LoVo (cell line): ENCODE results near the gene MLC1.

ENCODE experiments used
- DNase-seq: peaks from one replicate; pipeline ENCODE4 v3.0.0-alpha.2; 2016; ENCODE audit warnings: low spot score

Gene MLC1

DNA sequence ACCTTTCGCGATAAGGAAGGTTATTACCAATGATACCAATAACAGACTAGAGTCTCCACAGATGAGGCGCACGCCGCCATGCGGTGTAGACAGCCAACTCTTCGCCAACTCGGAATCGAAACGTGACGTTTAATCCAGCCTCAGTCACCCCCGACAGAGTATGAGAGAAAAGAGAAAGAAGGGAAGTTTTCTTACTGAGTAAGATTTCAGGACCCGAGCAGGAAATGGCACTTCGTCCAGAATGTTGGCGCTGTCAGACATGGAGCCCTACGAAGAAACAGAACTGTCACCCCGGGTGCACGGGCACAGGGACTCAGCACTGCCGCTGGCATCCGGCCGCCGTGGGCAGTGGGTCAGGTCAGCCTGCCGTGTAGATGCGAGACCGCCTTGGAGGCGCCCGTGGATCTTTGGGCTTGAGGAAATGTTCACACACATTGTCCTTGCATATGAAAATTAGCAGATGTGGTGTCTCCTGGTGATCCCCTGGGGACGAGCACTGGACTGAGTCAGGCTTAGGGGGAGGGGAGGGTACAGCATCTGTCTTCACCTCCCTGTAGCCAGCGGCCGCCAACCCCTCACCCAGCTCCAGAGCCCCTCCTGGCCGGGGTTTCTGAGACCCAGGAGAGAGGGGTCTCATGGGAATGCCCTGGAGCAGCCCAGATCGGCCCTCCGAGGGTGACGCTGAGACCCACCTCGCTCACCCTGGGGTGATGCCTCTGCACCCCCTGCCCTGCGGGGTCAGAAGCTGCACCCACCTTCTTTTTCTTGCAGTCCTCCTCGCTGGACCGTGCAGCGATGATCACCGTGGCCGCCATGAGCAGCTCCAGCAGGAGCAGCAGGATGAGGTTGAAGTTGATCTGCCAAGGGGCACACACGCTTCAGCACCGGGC is 8.3 kb downstream of the MLC1 start:
- DNase-seq: no peak

DNA sequence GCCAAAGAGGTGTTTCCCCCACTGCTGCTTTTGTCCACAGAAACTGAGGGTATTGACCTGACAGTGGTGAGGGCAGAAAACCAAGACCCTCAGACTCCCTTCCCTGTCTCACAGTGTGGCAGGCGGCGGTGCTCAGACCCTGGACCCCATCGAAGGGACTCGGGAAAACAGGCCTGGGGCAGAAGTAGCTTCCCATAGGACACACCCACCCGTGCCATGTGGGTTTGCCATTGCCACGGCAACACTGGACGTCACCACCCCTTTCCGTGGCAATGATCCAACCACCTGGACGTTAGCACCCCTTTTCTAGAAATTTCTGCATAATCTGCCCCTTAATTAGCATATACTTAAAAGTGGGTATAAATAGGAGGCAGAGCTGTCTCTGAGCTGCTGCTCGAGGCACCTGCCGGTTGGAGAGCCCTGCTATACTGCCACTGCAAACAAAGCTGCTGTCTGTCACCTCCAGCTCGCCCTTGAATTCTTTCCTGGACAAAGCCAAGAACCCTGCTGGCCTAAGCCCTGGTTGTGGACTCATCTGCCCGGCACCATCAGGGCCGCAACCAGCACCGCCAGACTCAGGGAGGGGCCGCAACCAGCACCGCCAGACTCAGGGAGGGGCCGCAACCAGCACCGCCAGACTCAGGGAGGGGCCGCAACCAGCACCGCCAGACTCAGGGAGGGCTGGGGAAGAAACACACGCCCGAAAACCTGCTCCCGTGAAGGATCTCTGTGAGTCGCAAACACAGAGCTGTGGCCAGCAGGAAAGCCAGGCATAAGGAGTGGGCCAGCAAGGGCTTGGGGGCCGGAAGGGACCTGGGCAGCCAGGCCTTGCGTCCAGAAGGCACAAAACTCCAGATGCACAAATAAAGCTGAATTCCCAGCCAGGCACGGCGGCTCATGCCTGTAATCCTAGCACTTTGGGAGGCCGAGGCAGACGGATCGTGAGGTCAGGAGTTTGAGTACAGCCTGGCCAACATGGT is 10.4 kb downstream of the MLC1 start:
- no peak for DNase-seq

DNA sequence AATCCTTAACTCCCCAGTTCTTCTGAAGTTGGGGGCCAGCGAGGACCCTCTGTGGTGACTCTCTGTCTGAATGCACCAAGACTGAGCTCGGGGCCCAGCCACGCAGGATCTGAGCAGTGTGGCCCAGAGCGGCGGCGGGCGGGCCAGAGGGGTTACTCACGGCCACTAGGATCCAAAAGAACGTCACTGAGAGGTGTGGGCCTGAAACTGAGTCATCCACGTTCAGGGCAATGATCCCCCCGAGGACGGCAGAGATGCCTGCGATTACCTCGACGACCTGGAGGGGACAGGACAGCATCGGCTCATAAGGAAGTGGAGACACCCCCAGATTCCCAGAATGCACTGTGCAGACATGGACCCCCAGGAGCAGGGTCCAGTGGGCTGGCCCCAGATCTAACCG is 11.2 kb downstream of the MLC1 start:
- DNase-seq: no peak

DNA sequence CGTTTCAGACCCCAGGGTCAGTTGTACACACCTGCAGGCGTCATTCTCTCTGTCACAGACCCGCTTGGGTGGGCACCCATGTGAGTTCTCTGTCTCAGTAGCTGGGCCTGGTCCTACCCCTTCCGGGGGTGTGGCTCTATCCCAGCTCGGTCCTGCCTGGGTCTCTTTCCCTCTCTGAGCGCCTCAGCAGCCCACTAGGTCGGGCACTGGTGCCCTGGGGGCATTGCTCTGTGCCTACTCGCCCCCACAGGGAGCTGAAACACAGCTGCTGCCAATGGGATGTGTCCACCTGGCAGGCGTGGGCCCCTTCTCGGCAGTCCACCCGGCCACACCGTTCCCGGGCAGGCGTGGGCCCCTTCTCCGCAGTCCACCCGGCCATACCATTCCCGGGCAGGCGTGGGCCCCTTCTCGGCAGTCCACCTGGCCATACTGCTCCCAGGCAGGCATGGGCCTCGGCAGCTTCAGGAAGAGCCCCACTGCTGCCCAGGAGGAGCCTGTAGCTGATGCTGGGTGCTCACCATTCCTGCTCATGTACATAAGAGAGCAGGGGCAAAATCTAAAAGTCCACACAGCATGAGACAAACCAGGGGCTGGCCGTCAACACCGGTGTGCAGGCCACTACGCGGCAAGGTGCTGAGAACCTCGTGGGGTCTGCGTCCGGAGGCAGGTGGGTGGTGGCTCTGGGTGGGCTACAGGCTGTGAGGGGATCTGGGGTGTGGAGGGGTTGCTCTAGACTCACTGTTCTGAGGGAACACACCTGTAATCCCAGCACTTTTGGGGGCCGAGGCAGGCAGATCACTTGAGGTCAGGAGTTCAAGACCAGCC is 12.3 kb downstream of the MLC1 start:
- no peak for DNase-seq

DNA sequence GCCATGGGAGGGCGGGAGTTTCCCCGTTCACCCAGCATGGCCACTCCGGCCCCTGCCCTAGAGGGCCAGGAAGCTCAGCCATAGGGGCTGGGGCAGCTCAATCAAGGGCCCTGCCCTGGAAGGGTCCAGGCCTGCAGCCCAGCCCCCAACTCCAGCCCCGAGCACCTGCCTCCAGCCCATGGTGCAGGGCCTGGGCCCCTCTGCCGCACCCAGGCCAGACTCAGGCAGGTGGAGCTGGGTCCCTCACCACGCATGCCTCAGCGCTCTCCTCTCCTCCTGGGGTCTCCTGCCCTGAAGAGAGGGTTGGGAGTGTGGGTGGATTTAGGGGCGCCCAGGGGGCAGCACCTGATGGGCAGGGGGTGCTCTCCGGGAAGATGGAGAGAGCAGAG is 13.1 kb downstream of the MLC1 start:
- no peak for DNase-seq

DNA sequence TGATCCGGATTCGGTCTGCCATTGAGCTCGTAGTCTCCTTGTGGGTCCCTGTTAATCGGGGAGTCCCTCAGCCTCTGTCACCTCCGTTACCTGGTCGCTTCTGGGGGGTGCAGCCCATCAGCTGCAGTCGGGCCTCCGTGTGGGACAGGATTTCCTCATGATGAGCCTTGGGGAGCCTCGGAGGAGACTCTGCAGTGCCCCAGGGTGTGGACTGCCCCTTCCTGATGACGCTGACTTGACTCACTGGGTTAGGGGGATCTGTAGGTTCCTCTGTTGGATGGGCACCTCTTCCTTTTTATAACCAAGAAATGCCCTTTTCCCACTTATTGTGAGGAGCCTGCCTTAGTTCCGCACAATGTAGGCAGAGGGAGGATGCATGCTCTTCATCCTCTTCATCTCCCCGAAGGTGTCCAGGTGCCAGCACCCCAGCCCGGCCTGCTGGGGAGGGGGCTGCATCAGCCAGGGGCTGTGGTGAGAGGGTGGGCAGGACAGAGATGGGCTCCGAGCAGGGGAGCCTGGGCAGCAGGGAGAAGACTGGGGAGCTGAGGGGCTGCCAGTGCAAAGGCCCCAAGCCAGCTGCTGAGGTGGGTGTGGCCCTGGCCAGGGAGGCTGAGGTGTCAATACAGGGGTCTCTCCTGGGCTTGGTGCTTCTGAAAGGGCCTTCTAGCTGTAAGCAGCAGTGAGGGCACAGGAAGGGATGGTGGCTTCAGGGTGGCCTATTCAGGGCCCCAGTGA is 13.6 kb downstream of the MLC1 start:
- no peak for DNase-seq

DNA sequence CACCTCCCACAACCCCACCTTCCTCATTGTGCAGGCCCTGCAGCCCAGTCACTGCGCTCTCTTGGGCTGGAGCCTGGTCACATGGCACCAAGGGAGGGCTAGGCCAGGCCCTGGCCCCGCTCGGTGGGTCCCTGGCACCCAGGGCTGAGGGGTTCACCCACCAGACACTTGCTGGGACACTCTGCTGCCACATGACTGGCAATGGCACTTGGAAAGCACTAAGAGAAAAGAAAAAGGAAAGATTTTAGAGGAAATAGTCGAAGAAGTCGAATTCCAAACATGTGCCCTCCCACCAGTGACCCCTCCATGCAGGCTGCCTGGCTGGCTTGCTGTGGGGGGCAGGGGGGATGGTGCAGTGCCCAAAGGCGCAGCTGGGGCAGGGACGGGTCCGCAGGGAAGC is 14.9 kb downstream of the MLC1 start:
- no peak for DNase-seq

DNA sequence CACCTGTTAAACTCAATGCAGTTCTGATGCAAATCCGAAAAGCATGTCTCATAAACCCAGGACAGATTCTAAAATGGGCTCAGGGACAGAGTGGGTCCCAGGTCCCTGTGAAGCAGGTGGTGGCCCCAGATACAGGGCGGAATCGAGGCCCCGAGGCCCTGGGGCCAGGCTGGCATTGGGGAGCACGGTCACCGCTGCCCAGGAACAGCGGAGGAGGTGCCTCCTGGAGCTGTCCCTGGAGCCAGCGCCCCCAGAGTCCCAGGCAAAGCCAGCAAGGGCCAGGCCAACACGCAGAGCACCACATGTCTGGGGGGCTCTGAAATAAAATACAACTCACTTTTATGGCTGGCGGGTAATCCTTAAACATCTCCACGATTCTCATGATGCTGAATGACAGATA is 17.1 kb downstream of the MLC1 start:
- DNase-seq: no peak

DNA sequence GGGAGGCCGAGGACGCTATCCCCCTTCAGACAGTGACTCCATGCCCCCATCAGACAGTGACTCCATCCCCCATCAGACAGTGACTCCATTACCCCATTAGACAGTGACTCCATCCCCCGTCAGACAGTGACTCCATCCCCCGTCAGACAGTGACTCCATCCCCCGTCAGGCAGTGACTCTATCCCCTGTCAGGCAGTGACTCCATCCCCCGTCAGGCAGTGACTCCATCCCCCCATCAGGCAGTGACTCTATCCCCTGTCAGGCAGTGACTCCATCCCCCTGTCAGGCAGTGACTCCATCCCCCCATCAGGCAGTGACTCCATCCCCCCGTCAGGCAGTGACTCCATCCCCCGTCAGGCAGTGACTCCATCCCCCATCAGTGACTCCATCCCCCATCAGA is 18.0 kb downstream of the MLC1 start:
- no peak for DNase-seq

DNA sequence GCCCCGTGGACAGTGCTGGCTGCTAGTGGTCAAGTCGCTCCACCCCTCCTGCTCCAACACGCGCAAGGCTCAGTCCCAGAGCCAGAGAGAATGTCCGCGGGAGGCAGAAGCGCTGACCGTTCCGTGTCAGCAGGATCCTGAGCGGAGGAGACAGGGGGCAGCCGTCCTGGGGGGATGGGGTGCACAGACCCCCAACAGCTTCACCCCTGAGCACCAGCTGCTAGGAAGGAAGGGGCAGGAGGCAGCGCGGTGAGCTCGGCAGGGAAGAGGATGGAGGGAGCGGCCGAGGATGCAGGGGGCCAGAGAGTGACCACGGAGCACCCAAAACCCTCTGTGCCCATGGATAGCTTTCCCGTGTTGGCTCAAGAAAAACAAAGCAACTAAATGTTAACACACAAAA is 20.8 kb downstream of the MLC1 start:
- no peak for DNase-seq

DNA sequence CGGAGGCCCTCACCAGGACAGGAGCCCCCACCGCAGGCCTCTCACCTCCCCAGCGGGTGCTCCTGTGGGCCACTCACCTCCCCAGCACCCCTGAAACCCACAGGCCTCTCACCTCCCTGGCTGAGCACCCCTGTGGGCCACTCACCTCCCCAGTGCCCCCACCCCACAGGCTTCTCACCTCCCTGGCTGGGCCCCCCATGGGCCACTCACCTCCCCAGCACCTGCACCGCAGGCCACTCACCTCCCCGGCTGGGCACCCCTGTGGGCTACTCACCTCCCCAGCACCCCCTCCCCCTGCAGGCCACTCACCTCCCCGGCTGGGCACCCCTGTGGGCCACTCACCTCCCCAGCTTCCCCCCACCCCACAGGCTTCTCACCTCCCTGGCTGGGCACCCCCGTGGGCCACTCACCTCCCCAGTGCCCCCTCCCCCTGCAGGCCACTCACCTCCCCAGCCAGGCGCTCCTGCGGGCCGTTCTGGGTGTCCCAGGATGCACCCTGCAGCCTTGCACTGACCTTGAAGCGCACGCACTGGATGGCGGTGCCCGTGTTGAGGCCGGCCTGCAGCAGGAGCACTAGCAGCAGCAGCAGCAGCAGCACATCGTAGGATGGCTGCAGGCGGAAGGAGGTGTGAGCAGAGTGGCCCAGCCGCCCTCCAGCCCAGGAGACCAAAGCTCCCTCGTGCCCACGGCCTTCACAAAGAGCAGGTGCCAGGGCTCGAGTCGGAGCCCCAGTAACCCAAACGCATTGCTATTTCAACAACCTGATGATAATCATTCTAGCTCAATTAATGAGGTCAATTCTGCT is 21.4 kb downstream of the MLC1 start:
- no peak for DNase-seq

DNA sequence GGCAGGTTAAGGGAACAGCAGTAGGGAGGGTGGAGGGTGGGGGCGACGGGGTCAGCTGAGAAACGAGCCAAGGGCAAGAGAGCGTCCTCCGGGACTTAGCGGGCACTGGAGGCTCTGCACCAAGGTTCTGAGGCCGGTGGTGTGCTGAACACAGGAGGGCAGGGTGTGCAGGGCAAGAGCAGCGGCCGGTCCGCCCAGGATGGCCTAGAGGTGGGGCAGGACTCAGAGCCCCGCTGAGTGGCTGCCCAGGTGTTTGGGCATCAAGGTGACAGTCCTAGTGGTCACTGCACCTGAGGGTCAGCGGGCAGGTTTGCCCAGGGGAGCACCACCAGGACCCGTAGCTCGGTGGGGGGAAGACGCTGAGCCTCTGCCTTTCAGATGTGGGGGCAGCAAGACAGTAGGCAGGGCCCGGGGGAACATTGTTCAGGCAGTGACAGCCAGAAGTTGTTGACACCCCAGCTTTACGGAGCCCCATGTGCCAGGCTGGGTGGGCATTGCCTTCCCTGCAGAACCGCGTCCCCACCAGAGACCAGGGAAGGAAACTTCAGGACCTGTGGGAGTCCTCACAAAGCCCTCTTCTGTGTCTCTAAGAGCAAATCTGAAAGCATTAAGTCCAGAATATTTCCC is 22.6 kb downstream of the MLC1 start:
- DNase-seq: no peak

DNA sequence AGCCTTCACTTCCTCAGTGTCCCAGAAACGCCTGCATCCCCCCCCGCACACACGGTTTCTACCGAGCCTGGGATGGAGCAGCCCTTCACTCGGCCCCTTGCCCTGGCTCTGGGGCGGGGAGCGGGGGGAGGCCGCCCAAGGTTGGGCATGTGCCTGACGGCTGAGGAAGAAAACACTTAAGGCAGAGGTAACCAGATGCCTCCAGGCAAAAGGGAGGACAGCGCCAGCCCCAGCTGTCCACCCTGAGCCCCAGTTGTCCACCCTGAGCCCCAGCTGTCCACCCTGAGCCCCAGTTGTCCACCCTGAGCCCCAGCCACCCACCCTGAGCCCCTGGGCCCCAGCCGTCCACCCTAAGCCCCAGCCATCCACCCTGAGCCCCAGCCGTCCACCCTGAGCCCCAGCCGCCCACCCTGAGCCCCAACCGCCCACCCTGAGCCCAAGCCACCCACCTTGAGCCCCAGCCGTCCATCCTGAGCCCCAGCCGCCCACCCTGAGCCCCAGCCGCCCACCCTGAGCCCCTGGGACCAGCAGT is 23.3 kb downstream of the MLC1 start:
- DNase-seq: no peak

DNA sequence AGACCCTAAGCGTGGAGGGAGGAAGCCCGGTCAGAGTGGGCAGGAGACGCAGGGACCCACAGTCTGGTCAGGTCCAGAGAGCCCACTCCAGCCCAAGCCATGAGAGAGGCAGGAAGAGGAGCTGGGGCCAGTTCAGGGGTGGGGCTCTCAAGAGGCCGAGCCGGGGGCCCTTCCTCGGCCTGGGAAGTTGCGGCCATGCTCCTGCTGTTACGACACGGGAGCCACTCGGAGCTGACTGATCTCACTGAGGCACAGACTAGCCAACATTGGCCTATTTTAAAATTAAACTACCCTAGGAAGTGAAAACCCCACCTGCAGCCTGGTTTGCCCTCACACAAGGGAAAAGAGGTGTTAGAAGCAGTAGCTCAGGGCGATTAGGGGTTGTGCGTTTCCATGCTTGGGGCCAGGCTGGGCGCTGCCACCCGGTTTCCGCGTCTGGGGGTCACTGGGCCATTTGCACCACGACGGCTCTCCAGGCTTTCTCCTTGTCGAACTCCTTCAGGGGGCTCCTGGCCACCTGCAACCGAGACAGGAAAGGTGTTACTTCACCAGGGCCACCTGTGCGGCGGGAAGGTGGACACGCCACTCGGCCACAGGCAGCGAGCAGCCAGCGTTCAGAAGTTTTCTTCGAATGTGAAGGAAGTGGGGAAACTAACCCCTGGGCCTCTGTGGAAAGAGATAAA is 23.9 kb downstream of the MLC1 start:
- DNase-seq: no peak

DNA sequence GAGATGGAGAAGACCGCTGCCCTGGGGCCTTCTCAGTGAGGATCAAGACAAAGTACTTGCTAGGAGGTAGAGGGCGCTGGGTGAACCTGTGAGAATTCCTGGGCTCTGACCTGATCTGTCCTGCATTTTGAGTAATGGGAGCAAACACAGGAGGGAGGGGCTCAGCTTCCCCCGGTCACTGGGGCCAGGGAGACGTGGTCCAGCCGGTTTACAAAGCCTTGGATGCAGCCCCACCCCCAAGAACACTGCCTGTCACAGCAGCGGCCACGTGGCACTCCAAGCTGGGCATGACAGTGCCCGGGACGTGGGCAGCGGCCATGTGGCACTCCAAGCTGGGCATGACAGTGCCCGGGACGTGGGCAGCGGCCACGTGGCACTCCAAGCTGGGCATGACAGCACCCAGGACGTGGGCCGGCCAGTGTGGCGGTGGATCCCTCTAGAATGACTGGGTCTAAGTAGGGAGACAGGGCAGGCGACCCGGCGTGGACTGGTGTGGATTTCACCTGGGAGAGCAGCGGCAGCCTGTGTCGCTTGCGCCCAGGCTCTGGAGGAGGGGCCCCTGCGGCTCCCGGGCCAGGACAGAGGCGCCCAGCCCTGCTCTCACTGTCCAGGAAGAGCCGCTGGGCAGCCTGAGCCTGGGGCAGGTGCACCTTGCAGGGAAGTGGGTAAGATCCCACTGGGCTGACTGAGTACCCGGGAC is 24.6 kb downstream of the MLC1 start:
- DNase-seq: no peak

DNA sequence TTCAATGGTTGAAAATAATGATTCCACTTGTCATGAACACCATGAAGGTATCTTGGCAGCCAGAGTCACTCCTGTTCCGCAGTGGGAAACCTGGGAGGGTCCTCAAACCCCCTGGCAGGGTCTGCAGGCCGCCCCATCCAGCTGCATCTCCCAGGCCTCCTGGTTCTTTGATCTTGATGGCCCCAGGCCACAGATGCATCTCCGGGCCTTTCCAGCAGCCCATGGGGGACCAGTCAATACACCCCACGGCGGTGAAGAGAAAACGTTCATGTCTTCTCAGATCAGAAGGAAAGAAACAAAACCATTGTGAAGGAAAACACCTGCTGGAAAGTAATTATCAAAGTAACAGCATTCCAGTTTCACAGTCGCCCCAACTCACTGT is 25.4 kb downstream of the MLC1 start:
- DNase-seq: no peak

DNA sequence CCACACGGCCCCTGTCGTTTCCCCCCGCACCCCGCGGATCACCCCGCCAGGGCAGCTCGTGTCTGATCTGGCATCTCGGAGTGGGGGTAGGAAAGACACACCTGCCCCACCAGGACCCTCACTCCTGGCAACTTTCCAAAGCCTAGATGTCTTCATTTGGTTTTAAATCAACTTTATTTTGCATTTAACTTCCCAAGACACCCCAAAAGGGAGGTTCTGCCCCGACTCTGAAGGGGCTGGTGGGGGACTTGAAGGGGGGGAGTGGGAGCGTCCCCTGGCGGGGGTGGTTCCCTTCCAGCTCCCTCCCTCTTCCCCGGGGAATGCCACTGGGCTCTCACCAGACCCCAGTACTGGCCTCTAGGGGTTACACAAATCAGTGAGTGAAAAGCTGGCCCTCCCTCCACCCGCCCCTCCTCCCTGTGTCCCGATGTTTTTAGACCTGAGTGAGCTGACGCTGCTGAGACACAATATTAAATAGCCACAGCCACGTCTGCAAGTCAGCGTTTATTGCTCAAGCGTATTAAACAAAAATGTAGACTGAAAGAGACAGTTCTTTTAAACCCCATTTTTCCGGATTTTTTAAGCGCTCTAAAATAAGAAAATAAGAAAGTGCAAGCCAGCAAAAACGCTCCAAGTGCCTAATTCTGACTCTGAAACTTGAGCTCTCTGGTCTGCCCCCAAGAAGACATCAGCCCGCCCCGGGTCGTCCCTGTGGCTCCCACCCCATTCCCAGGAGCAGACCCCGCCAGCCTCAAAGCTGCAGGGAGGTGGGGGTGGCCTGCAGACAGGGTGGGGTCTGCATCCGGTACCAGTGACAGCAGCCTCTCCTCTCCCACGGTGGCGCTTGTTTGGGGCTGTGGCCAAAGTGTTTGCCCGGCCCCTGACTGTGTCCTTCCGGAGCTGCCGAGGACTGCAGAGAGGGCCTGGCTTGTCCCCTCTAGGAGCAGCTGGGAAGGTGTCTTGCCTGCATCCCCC is 26.0 kb downstream of the MLC1 start:
- DNase-seq: no peak
